Erythroblast (primary cell): ENCODE results near the gene SKI.

Experiments
- GATA1 ChIP-seq: IDR thresholded peaks from 2 replicates; pipeline ENCODE4 v1.6.1; 2011; ENCODE audit warnings: low read depth, mild to moderate bottlenecking, control low read depth, low read length, moderate library complexity
- POLR2A ChIP-seq: IDR thresholded peaks from 2 replicates; pipeline ENCODE4 v1.6.1; 2011; ENCODE audit warnings: mild to moderate bottlenecking, low read length

GRCh38 chr1:2351723-2352122 lies 123.6 kb downstream of the SKI start:
- TF ChIP-seq POLR2A (no peak), GATA1 (no peak)
